SK-N-SH (cell line): Measurements from ENCODE around the gene METTL2B. TPM values are rescaled to one million over a fixed set of nuclear protein-coding genes. Genes with fewer than 3 reads are reported as not detected.

Experiments used
- CTCF ChIA-PET: fragments of 300-600, 350-600 bp; formaldehyde crosslinking; extraction: SDS; loops from one replicate; lab custom pipeline; 2021; lab: Yijun Ruan, JAX
- POLR2A ChIA-PET: fragments of 350-600 bp; sonication (Branson Sonifier 250); formaldehyde crosslinking; extraction: SDS; loops from one replicate; lab custom pipeline; 2020; ENCODE audit warnings: antibody characterized with exemption, inconsistent platforms; lab: Yijun Ruan, JAX
- DNase-seq: peaks from one replicate; pipeline ENCODE4 v3.0.0; 2012
- H2AFZ ChIP-seq: fragments of 200-600 bp; sonication (generic); 2 replicates; pipeline ENCODE4 v1.8.1; 2016; ENCODE audit warnings: antibody characterized with exemption, mild to moderate bottlenecking, low read depth
- H3F3A ChIP-seq: fragments of 200-600 bp; sonication (generic); replicated peaks from 2 replicates; pipeline ENCODE3; 2016; ENCODE audit warnings: antibody characterized with exemption, mild to moderate bottlenecking; ENCODE audit not compliant: insufficient read depth
- H3K27ac ChIP-seq, 2 experiments: fragments of 200-500 bp in 1 of 2; fragments of 200-600 bp in 1 of 2; sonication (Bioruptor generic) in 1 of 2; sonication (generic), shearing (Covaris generic) in 1 of 2; 2 replicates each; pipeline versions ENCODE4 v1.5.1 to v1.6.1; 2014 to 2016; ENCODE audit warnings: low read depth in 2 of 2, inconsistent platforms in 1 of 2, low read length in 1 of 2, mild to moderate bottlenecking in 1 of 2, mixed read lengths in 1 of 2
- H3K27me3 ChIP-seq: fragments of 200-600 bp; sonication (generic), shearing (Covaris generic); 2 replicates; pipeline ENCODE4 v1.6.1; 2016; ENCODE audit warnings: mixed run types; ENCODE audit not compliant: insufficient read depth
- H3K36me3 ChIP-seq, 2 experiments: fragments of 200-500 bp in 1 of 2; fragments of 200-600 bp in 1 of 2; sonication (Bioruptor generic) in 1 of 2; sonication (generic) in 1 of 2; replicated peaks in 1 of 2; 2 replicates each; pipeline versions ENCODE3 to v1.5.1; 2014 to 2016; ENCODE audit warnings: low read length in 1 of 2, mild to moderate bottlenecking in 1 of 2; ENCODE audit not compliant: insufficient read depth in 2 of 2, control insufficient read depth in 1 of 2
- H3K4me1 ChIP-seq, 2 experiments: fragments of 200-500 bp in 1 of 2; fragments of 200-600 bp in 1 of 2; sonication (Bioruptor generic) in 1 of 2; sonication (generic), shearing (Covaris generic) in 1 of 2; 2 replicates each; pipeline versions ENCODE4 v1.5.1 to v1.6.1; 2014 to 2016; ENCODE audit warnings: low read depth in 1 of 2, low read length in 1 of 2, mixed run types in 1 of 2; ENCODE audit not compliant: insufficient read depth in 2 of 2, control insufficient read depth in 1 of 2
- H3K4me2 ChIP-seq: fragments of 200-600 bp; sonication (generic), shearing (Covaris generic); 2 replicates; pipeline ENCODE4 v1.6.1; 2017; ENCODE audit warnings: mixed run types
- H3K4me3 ChIP-seq, 2 experiments: fragments of 200-500 bp in 1 of 2; fragments of 200-600 bp in 1 of 2; sonication (Bioruptor generic) in 1 of 2; sonication (generic), shearing (Covaris generic) in 1 of 2; 2 replicates each; pipeline versions ENCODE4 v1.5.1 to v1.8.1; 2014 to 2016; ENCODE audit warnings: low read depth in 2 of 2, inconsistent platforms in 1 of 2, low read length in 1 of 2, mild to moderate bottlenecking in 1 of 2, mixed read lengths in 1 of 2, moderate library complexity in 1 of 2
- H3K79me2 ChIP-seq: fragments of 200-600 bp; sonication (generic); 2 replicates; pipeline ENCODE4 v1.8.1; 2017; ENCODE audit warnings: mild to moderate bottlenecking; ENCODE audit not compliant: insufficient read depth
- H3K9ac ChIP-seq: fragments of 200-600 bp; sonication (generic); 2 replicates; pipeline ENCODE4 v1.6.1; 2017; ENCODE audit warnings: mixed run types
- H3K9me2 ChIP-seq: fragments of 200-600 bp; sonication (generic); 2 replicates; pipeline ENCODE4 v1.6.1; 2017; ENCODE audit warnings: mixed run types
- H3K9me3 ChIP-seq: fragments of 200-600 bp; sonication (generic); 2 replicates; pipeline ENCODE4 v1.6.1; 2017; ENCODE audit warnings: mixed run types, mild to moderate bottlenecking, moderate library complexity
- H4K20me1 ChIP-seq: fragments of 200-600 bp; sonication (generic); 2 replicates; pipeline ENCODE4 v1.6.1; 2017; ENCODE audit warnings: mild to moderate bottlenecking, mixed run types; ENCODE audit not compliant: insufficient read depth
- CHD2 ChIP-seq: fragments of 150-350 bp; IDR thresholded peaks from 2 replicates; pipeline ENCODE4 v1.6.1; 2018; ENCODE audit warnings: low read length; ENCODE audit not compliant: partially characterized antibody
- CTCF ChIP-seq: fragments of 200-600 bp; sonication (generic); IDR thresholded peaks from 2 replicates; pipeline ENCODE4 v1.6.1; 2017; ENCODE audit warnings: antibody characterized with exemption, mild to moderate bottlenecking, moderate library complexity
- ELF1 ChIP-seq: IDR thresholded peaks from 2 replicates; pipeline ENCODE4 v1.4.0; 2012
- EZH2phosphoT487 ChIP-seq: fragments of 200-600 bp; sonication (generic); IDR thresholded peaks from 2 replicates; pipeline ENCODE4 v1.6.1; 2017; ENCODE audit warnings: low read depth, mixed run types, mild to moderate bottlenecking, antibody characterized with exemption, moderate library complexity, borderline replicate concordance
- FOSL2 ChIP-seq: IDR thresholded peaks from 2 replicates; pipeline ENCODE4 v1.4.0; 2012; ENCODE audit warnings: low read depth, mild to moderate bottlenecking, moderate library complexity, borderline replicate concordance
- FOXJ3 ChIP-seq: sonication (generic); formaldehyde crosslinking; IDR thresholded peaks from 2 replicates; pipeline ENCODE4 v1.5.1; 2020; ENCODE audit warnings: mild to moderate bottlenecking, missing genetic modification reagents
- FOXM1 ChIP-seq: IDR thresholded peaks from 2 replicates; pipeline ENCODE4 v1.4.0; 2012; ENCODE audit warnings: low read depth, mild to moderate bottlenecking
- GATA2 ChIP-seq: sonication (generic); formaldehyde crosslinking; IDR thresholded peaks from 2 replicates; pipeline ENCODE4 v1.5.0; 2020; ENCODE audit warnings: mild to moderate bottlenecking, missing genetic modification reagents
- JUND ChIP-seq: IDR thresholded peaks from 2 replicates; pipeline ENCODE4 v1.4.0; 2012
- MXI1 ChIP-seq: IDR thresholded peaks from 2 replicates; pipeline ENCODE4 v1.6.1; 2012; ENCODE audit warnings: mild to moderate bottlenecking, low read depth, low read length, improper control_type of control experiment
- NFIC ChIP-seq: IDR thresholded peaks from 2 replicates; pipeline ENCODE4 v1.4.0; 2012; ENCODE audit warnings: borderline replicate concordance
- POLR2AphosphoS5 ChIP-seq: IDR thresholded peaks from 2 replicates; pipeline ENCODE4 v1.6.1; 2012; ENCODE audit warnings: low read depth, low read length
- RAD21 ChIP-seq: IDR thresholded peaks from 2 replicates; pipeline ENCODE4 v1.6.1; 2012; ENCODE audit warnings: mild to moderate bottlenecking, low read length
- RCOR1 ChIP-seq: fragments of 150-350 bp; IDR thresholded peaks from 2 replicates; pipeline ENCODE4 v1.6.1; 2017; ENCODE audit warnings: antibody characterized with exemption, low read length
- RFX5 ChIP-seq: IDR thresholded peaks from 2 replicates; pipeline ENCODE4 v1.6.1; 2012; ENCODE audit warnings: mild to moderate bottlenecking, improper control_type of control experiment, low read length
- RXRA ChIP-seq: IDR thresholded peaks from 2 replicates; pipeline ENCODE4 v1.4.0; 2012; ENCODE audit warnings: low read depth, mild to moderate bottlenecking, borderline replicate concordance
- SMC3 ChIP-seq: IDR thresholded peaks from 2 replicates; pipeline ENCODE4 v1.6.1; 2012; ENCODE audit warnings: low read depth, low read length, improper control_type of control experiment
- TCF12 ChIP-seq: IDR thresholded peaks from 2 replicates; pipeline ENCODE4 v1.4.0; 2012
- USF2 ChIP-seq: fragments of 150-350 bp; IDR thresholded peaks from 2 replicates; pipeline ENCODE4 v1.6.1; 2017; ENCODE audit warnings: antibody characterized with exemption, low read length, low read depth, borderline replicate concordance
- ZBTB33 ChIP-seq: IDR thresholded peaks from 2 replicates; pipeline ENCODE4 v1.4.0; 2012; ENCODE audit warnings: low read depth, borderline replicate concordance
- WGBS: methylation state at CpG from one replicate; pipeline ENCODE4 v1.1.6; 2017; ENCODE audit warnings: low lambda C conversion rate; 5-methylcytosine and 5-hydroxymethylcytosine counted together
- polyA plus RNA-seq, 3 experiments: library from polyadenylated mRNA; depleted of rRNA; stranded (reverse); fragments of >200 nt; gene quantifications; 2 replicates each; pipeline ENCODE4 v1.2.3, GENCODE V29; 2012

METTL2B gene
- polyA plus RNA-seq, 1 of the 3 experiments (the other 2 are of a cell fraction), result 22.5 TPM

- Histone ChIP-seq H3K36me3 (peaks cover 9 to 11% of the 10 kb centered on the region in 2 experiments), H3K4me3 (no peak overlapping the region; a peak in 1 of 4 replicates), H3F3A (peaks cover 34% of the 10 kb centered on the region), H3K9me3 (no peaks in the 10 kb centered on the region), H3K4me2 (no peak overlapping the region), H4K20me1 (peaks cover 21% of the 10 kb centered on the region), H3K9ac (no peak overlapping the region), H3K79me2 (peaks cover 71% of the 10 kb centered on the region), H2AFZ (no peak overlapping the region), H3K27me3 (no peaks in the 10 kb centered on the region), H3K9me2 (no peaks in the 10 kb centered on the region), H3K4me1 (peaks cover 25 to 35% of the 10 kb centered on the region in 2 experiments; a peak in 3 of 4 replicates), H3K27ac (peak overlapping the region; percentile 5 to 7; a peak in 2 of 4 replicates)
- no peak for DNase-seq
- ChIA-PET POLR2A (interaction anchor here (1.3 kb wide), 1 partner anchor 31 kb away, joined by 6 read pairs; no protein-coding TSS in a partner anchor), CTCF (interaction anchor here (0.7 to 4.5 kb wide), 18 partner anchors 9 to 435 kb away, joined by 3 to 418 read pairs (median 22); partner anchors contain the start of gene IMPDH1)
- 76% methylated on average over 3 of the region's 3 CpGs for WGBS
- TF ChIP-seq FOSL2, result no peak
- no peak for TF ChIP-seq CTCF
- TF ChIP-seq TCF12, result no peak
- TF ChIP-seq NFIC, result no peak
- no peak for TF ChIP-seq JUND
- TF ChIP-seq POLR2AphosphoS5, result 0 out of 2 replicates have a peak, but pooled peaks have one; percentile 8
- no peak for TF ChIP-seq SMC3
Measured at GRCh38 chr7:128458956-128459355, 17.6 kb upstream of the METTL2B start.

GRCh38 chr7:128459394-128459878 lies 17.1 kb upstream of the METTL2B start:
- DNase-seq, result peak; percentile 83
- Histone ChIP-seq H3K4me1 (peaks cover 25 to 30% of the 10 kb centered on the region in 2 experiments; a peak in 3 of 4 replicates), H4K20me1 (peaks cover 21% of the 10 kb centered on the region), H2AFZ (no peak overlapping the region), H3K9ac (no peak overlapping the region), H3K27ac (no peak overlapping the region; a peak in 1 of 4 replicates), H3K4me2 (no peak overlapping the region), H3K9me3 (no peaks in the 10 kb centered on the region), H3K36me3 (peaks cover 11 to 12% of the 10 kb centered on the region in 2 experiments), H3K4me3 (no peak overlapping the region; a peak in 1 of 4 replicates), H3F3A (peaks cover 34% of the 10 kb centered on the region), H3K9me2 (no peaks in the 10 kb centered on the region), H3K79me2 (peaks cover 71% of the 10 kb centered on the region), H3K27me3 (no peaks in the 10 kb centered on the region)
- WGBS, result 84% methylated on average over 5 of the region's 5 CpGs
- POLR2A ChIA-PET, result interaction anchor here (1.3 kb wide), 1 partner anchor 32 kb away, joined by 6 read pairs; no protein-coding TSS in a partner anchor
- CTCF ChIA-PET, result interaction anchor here (0.6 to 4.5 kb wide), 30 partner anchors 9 to 595 kb away, joined by 3 to 418 read pairs (median 9); partner anchors contain the start of genes IMPDH1, METTL2B, RBM28 and TNPO3
- TF ChIP-seq USF2, result no peak
- no peak for TF ChIP-seq GATA2 (CRISPR knock-in tag)
- no peak for TF ChIP-seq EZH2phosphoT487
- no peak for TF ChIP-seq ELF1
- TF ChIP-seq MXI1, result peak; percentile 60
- no peak for TF ChIP-seq RCOR1
- no peak for TF ChIP-seq ZBTB33
- no peak for TF ChIP-seq FOXJ3
- no peak for TF ChIP-seq CHD2
- no peak for TF ChIP-seq NFIC
- TF ChIP-seq RFX5, result peak; percentile 64; the same call in 1 of the 2 replicates
- peak; percentile 83 for TF ChIP-seq RAD21
- TF ChIP-seq RXRA, result no peak
- peak; percentile 92 for TF ChIP-seq CTCF
- peak; percentile 87 for TF ChIP-seq SMC3
- TF ChIP-seq FOXM1, result no peak
